ENCODE data around the gene THEM4.
"Not testable (repeated sequence)": the region's sequence is repeated elsewhere in the genome, so short reads cannot be mapped to it uniquely, and the experiment has no call there.

Gene THEM4

DNA sequence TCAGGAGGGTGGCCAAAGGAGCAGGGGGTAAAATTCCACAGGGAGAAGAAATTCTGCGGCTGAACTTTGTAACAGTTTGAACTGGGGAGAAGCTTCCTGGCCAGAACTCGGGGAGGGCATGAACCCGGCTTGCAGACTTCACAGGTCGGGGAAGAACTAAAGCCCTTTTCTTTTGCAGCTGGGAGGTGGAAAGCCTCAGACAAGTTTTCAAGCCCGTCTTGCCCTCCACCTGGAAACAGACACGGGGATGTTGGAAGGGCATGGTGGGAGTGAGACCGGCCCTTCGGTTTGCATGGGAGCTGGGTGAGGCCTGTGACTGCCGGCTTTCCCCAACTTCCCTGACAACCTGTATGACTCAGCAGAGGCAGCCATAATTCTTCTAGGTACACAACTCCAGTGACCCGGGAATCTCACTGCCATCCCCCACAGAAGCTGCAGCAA lies 11.3 kb downstream of the THEM4 start:
- in situ Hi-C loops (cut with HindIII; ENCODE audit: low sequenced_read_pairs) = no loop called here

DNA sequence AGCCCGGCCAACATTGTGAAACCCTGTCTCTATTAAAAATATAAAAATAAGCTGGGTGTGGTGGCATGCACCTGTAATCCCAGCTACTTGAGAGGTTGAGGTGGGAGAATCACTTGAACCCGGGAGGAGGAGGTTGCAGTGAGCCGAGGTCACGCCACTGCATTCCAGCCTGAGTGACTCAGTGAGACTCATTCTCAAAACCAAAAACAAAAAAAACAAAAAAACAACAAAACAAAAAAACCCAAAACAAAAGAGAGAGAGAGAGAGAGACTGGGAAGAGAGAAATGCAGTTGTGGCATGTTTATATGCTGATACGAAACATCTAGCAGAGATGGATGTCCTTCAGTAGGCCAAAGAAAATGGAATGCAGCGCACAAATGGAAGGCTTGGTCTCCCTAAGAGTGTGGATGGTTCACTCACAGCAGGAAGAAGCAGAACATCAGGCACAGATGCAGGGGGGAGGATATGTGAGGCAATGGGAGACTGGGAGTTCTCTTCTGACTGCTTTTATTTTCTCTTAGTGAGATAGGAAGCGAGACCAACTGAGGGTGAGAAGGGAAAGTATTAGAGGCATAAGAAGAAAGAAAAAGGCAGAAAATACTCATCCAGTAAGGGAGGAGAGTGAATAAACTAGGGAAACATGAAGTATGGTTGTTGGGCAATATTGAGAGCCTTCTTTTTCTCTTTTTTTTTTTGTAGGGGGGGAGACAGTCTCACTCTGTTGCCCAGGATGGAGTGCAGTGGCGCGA lies 16.0 kb downstream of the THEM4 start:
- in situ Hi-C loops (cut with HindIII; ENCODE audit: low sequenced_read_pairs) = no loop called here

GRCh38 chr1:151892190-151892589 lies 17.1 kb downstream of the THEM4 start:
- in situ Hi-C loops (cut with HindIII; ENCODE audit: low sequenced_read_pairs) = no loop called here

- in situ Hi-C loops (cut with HindIII; ENCODE audit: low sequenced_read_pairs) = no loop called here
Measured at GRCh38 chr1:151891512-151891911, 17.8 kb downstream of the THEM4 start.

- in situ Hi-C loops (cut with HindIII; ENCODE audit: low sequenced_read_pairs) = no loop called here
Measured at GRCh38 chr1:151888972-151889570, 20.2 kb downstream of the THEM4 start.

DNA sequence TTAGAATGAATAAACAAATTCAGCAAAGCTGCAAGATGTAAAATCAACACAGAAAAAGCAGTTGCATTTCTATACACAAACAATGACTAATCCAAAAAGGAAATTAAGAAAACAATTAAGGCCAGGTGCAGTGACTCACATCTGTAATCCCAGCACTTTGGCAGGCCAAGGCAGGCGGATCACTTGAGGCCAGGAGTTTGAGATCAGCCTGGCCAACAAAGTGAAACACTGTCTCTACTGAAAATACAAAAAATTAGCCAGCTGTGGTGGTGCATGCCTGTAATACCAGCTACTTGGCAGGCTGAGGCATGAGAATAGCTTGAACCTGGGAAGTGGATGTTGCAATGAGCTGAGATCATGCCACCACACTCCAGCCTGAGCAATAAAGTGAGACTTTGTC lies 22.3 kb downstream of the THEM4 start:
- in situ Hi-C loops (cut with HindIII; ENCODE audit: low sequenced_read_pairs) = no loop called here

DNA sequence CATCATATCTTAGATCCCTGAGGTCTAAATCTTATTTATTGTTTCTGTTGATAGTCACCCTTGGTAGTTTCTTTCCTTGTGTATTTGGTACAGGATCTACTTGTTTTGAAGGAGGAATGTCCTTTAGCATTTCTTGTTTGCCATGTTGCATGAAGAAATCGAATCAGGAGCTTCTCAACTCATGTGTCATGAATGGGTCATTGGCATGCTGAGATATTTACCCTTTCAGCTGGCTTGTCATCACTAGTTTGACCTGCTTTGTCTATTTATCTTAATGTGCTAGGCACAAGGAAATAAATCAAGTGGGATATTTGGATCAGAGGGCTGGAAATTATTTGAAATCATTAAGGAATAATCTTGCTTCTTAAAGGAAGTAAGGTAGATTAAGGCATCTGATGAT lies 23.8 kb downstream of the THEM4 start:
- in situ Hi-C loops (cut with HindIII; ENCODE audit: low sequenced_read_pairs) = no loop called here

DNA sequence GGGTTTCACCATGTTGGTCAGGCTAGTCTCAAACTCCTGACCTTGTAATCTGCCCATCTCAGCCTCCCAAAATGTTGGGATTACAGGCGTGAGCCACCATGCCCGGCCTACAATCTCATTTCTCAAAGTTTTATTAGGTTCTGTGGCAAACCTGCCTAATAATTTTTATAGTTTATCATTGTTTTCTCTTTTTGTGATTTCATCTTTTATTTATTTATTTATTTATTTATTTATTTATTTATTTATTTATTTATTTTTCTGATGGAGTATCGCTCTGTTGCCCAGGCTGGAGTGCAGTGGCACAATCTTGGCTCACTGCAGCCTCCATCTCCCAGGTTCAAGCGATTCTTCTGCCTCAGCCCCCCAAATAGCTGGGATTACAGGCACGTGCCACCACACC lies 24.4 kb downstream of the THEM4 start:
- in situ Hi-C loops (cut with HindIII; ENCODE audit: low sequenced_read_pairs) = not testable (repeated sequence)

GRCh38 chr1:151884445-151884844 lies 24.9 kb downstream of the THEM4 start:
- in situ Hi-C loops (cut with HindIII; ENCODE audit: low sequenced_read_pairs) = not testable (repeated sequence)

DNA sequence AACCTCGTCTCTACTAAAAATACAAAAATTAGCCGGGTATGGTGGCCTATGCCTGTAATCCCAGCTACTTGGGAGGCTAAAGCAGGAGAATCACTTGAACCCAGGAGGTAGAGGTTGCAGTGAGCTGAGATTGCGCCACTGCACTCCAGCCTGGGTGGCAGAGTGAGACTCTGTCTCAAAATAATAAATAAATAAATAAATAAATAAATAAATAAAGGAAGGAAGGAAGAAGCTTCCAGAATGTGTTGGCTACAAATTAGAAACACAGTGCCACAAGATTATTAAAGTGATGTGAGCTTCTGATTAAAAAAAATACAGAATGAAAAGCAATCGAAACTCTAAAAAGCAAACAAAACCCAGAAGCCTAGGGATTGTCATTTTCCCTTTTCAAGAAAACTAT lies 25.4 kb downstream of the THEM4 start:
- in situ Hi-C loops (cut with HindIII; ENCODE audit: low sequenced_read_pairs) = not testable (repeated sequence)

- in situ Hi-C loops (cut with HindIII; ENCODE audit: low sequenced_read_pairs) = not testable (repeated sequence)
Measured at GRCh38 chr1:151882918-151883317, 26.4 kb downstream of the THEM4 start.

GRCh38 chr1:151882466-151882865 lies 26.8 kb downstream of the THEM4 start:
- in situ Hi-C loops (cut with HindIII; ENCODE audit: low sequenced_read_pairs) = no loop called here

GRCh38 chr1:151881479-151881878 lies 27.8 kb downstream of the THEM4 start:
- in situ Hi-C loops (cut with HindIII; ENCODE audit: low sequenced_read_pairs) = no loop called here

- in situ Hi-C loops (cut with HindIII; ENCODE audit: low sequenced_read_pairs) = no loop called here
Measured at GRCh38 chr1:151875419-151876097, 33.8 kb downstream of the THEM4 start.

DNA sequence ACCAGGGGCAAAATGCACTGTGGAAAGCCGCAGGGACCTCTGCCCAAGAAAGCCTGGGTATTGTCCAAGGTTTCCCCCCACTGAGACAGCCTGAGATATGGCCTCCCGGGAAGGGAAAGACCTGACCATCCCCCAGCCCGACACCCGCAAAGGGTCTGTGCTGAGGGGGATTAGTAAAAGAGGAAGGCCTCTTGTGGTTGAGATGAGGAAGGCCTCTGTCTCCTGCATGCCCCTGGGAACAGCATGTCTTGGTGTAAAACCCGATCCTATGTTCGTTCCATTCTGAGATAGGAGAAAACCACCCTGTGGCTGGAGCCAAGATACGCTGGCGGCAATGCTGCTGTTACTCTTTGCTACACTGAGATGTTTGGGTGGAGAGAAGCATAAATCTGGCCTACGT lies 36.5 kb downstream of the THEM4 start:
- in situ Hi-C loops (cut with HindIII; ENCODE audit: low sequenced_read_pairs) = not testable (repeated sequence)

GRCh38 chr1:151871284-151872030 lies 37.9 kb downstream of the THEM4 start:
- in situ Hi-C loops (cut with HindIII; ENCODE audit: low sequenced_read_pairs) = no loop called here

- in situ Hi-C loops (cut with HindIII; ENCODE audit: low sequenced_read_pairs) = no loop called here
Measured at GRCh38 chr1:151868486-151868885, 40.8 kb downstream of the THEM4 start.

DNA sequence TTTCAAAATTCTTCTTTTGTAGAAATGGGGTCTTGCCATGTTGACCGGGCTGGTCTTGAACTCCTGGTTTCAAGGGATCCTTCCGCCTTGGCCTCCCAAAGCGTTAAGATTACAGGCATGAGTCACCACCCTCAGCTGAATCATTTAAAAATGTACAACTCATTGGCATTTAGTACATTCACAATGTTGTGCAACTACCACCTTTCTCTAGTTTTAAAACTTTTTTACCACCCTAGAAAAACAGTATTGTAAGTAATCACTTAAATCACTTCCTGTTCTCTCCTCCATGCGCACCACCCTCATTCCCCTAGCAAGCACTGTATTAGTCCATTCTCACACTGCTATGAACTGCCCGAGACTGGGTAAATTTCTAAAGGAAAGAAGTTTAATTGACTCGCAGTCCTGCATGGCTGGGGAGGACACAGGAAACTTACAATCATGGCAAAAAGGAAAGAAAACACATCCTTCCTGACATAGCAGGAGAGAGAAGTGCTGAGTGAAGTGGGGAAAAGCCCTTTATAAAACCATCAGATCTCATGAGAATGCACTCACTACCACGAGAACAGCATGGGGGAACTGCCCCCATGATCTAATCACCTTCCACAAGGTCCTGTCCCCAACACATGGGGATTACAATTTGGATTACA lies 41.4 kb downstream of the THEM4 start:
- in situ Hi-C loops (cut with HindIII; ENCODE audit: low sequenced_read_pairs) = no loop called here

DNA sequence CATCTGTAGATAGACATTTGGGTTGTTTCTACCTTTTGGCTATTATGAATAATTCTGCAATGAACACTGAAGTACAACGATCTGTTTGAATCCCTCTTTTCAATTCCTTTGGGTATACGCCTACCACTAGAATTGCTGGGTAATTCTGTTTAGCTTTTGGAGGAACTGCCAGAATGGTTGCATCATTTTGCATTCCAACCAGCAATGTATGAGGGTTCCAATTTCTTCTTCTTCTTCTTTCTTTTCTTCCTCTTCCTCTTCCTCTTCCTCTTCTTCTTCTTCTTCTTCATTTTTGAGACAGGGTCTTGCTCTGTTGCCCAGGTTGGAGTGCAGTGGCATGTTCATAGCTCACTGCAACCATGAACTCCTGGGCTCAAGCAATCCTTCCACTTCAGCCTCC lies 42.0 kb downstream of the THEM4 start:
- in situ Hi-C loops (cut with HindIII; ENCODE audit: low sequenced_read_pairs) = no loop called here

DNA sequence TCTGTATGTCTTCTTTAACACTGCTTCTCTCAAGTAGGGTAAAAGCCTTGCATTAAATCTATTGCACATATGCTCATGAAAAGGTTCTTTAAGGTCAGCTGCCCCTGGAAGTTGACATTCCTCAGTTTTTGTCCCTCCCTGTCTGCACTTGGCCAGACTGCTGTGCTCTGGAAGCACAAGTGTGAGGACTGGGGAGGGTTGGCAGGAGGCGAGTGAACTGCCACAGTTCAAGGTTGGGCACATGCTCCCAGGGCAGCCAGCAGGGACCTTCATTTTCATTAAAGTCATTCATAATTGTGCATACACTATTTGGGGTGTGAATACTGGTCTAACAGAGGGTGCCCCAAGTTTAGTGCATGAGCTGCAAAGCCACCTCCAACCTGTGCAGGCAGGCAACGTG lies 44.9 kb downstream of the THEM4 start:
- in situ Hi-C loops (cut with HindIII; ENCODE audit: low sequenced_read_pairs) = no loop called here

- in situ Hi-C loops (cut with HindIII; ENCODE audit: low sequenced_read_pairs) = no loop called here
Measured at GRCh38 chr1:151862604-151863003, 46.7 kb downstream of the THEM4 start.
